K562 (cell line): ENCODE data around the gene TBC1D2. TPM values are rescaled to one million over a fixed set of nuclear protein-coding genes. Genes with fewer than 3 reads are reported as not detected.

Experiments used
- ATAC-seq: fragments of 200-7000 bp; cut with Tn5 transposase; 3 replicates; pipeline ENCODE4 v1.9.1; 2020; ENCODE audit warnings: moderate library complexity
- BruUV-seq: library from RNA; stranded (reverse); fragments of 400-500 nt; replicated peaks from 2 replicates; lab custom pipeline; 2021; lab: Mats Ljungman, UMichigan
- CTCF ChIA-PET: fragments of 300-600 bp; formaldehyde crosslinking; extraction: SDS; loops from one replicate; lab custom pipeline; 2021; ENCODE audit warnings: low intra/inter-chr PET ratio; lab: Yijun Ruan, JAX
- POLR2A ChIA-PET: fragments of 300-600, 350-650 bp; sonication (Branson Sonifier 250); formaldehyde crosslinking; extraction: SDS; loops from one replicate; lab custom pipeline; 2021; ENCODE audit warnings: antibody characterized with exemption, inconsistent platforms; lab: Yijun Ruan, JAX
- DNase-seq, 4 experiments: peaks; one replicate each; pipeline versions ENCODE4 v3.0.0 to v3.0.0-alpha.2; 2011 to 2018; ENCODE audit warnings: low spot score in 3 of 4, mixed read lengths in 3 of 4; ENCODE audit errors: extremely low read depth in 1 of 4
- FAIRE-seq: peaks from 2 replicates; lab custom pipeline; 2011; peaks lifted over from hg19 to GRCh38; lab: Jason Lieb, UNC
- H2AFZ ChIP-seq: 2 replicates; pipeline ENCODE4 v1.6.0; 2011; ENCODE audit warnings: low read depth, low read length, control low read depth, inconsistent platforms
- H3K27ac ChIP-seq: fragments of 200-600 bp; 3 replicates; pipeline ENCODE4 v1.8.0; 2011; ENCODE audit warnings: low read depth, mild to moderate bottlenecking, control low read depth, inconsistent platforms, low read length, moderate library complexity, mixed read lengths; ENCODE audit errors: extremely low read depth
- H3K27me3 ChIP-seq, 2 experiments: fragments of 300-600 bp in 1 of 2; 2 replicates in 1 of 2; 3 replicates in 1 of 2; pipeline versions ENCODE4 v1.6.0 to v1.8.0; 2011; ENCODE audit warnings: inconsistent platforms in 2 of 2, low read length in 2 of 2, mild to moderate bottlenecking in 1 of 2, mixed read lengths in 1 of 2, moderate library complexity in 1 of 2; ENCODE audit not compliant: control insufficient read depth in 2 of 2, insufficient read depth in 2 of 2
- H3K36me3 ChIP-seq: fragments of 300-600 bp; 3 replicates; pipeline ENCODE4 v1.8.0; 2011; ENCODE audit warnings: mild to moderate bottlenecking, low read length, inconsistent platforms; ENCODE audit not compliant: control insufficient read depth, insufficient read depth
- H3K4me1 ChIP-seq, 2 experiments: fragments of 200-600 bp in 1 of 2; replicated peaks in 1 of 2; 2 replicates in 1 of 2; 3 replicates in 1 of 2; pipeline versions ENCODE4 v1.5.1 to v1.8.0; 2011; ENCODE audit warnings: inconsistent platforms in 2 of 2, low read length in 2 of 2, mild to moderate bottlenecking in 1 of 2, mixed read lengths in 1 of 2, moderate library complexity in 1 of 2; ENCODE audit not compliant: control insufficient read depth in 2 of 2, insufficient read depth in 2 of 2
- H3K4me2 ChIP-seq: 2 replicates; pipeline ENCODE4 v1.6.1; 2011; ENCODE audit warnings: low read length, control low read depth, inconsistent platforms, mixed read lengths; ENCODE audit not compliant: insufficient read depth
- H3K4me3 ChIP-seq: fragments of 200-600 bp; sonication (generic), shearing (Covaris generic); 2 replicates; pipeline ENCODE4 v1.5.1; 2016; ENCODE audit warnings: control low read depth, inconsistent platforms
- H3K79me2 ChIP-seq: fragments of 200-600 bp; 3 replicates; pipeline ENCODE4 v1.8.0; 2011; ENCODE audit warnings: low read length, inconsistent platforms; ENCODE audit not compliant: control insufficient read depth, insufficient read depth
- H3K9ac ChIP-seq, 2 experiments: 2 replicates each; pipeline versions ENCODE4 v1.6.0 to v1.6.1; 2011; ENCODE audit warnings: low read depth in 2 of 2, low read length in 2 of 2, control low read depth in 1 of 2, inconsistent platforms in 1 of 2, mild to moderate bottlenecking in 1 of 2, mixed read lengths in 1 of 2; ENCODE audit not compliant: insufficient read depth in 1 of 2
- H3K9me1 ChIP-seq: one replicate; pipeline ENCODE4 v1.6.0; 2011; ENCODE audit warnings: inconsistent platforms, mild to moderate bottlenecking, low read length, moderate library complexity; ENCODE audit not compliant: control insufficient read depth, insufficient read depth
- H3K9me3 ChIP-seq: replicated peaks from 2 replicates; pipeline ENCODE4 v1.5.1; 2011; ENCODE audit warnings: low read depth, low read length, inconsistent platforms; ENCODE audit not compliant: control insufficient read depth, insufficient read depth
- H4K20me1 ChIP-seq: replicated peaks from 2 replicates; pipeline ENCODE4 v1.6.1; 2011; ENCODE audit warnings: low read length, inconsistent platforms, mixed read lengths; ENCODE audit not compliant: control insufficient read depth, insufficient read depth
- HNRNPL ChIP-seq: fragments of 200-400 bp; formaldehyde crosslinking; IDR thresholded peaks from 2 replicates; pipeline ENCODE4 v1.6.1; 2017; ENCODE audit warnings: low read depth, mild to moderate bottlenecking, low read length
- KDM4B ChIP-seq, 2 experiments: fragments of 450-650 bp in 1 of 2; sonication (generic) in 1 of 2; IDR thresholded peaks; 2 replicates each; pipeline ENCODE4 v1.6.1; 2016 to 2017; ENCODE audit warnings: borderline replicate concordance in 2 of 2, antibody characterized with exemption in 1 of 2, low read depth in 1 of 2, mild to moderate bottlenecking in 1 of 2
- NCOR1 ChIP-seq: fragments of 450-650 bp; IDR thresholded peaks from 2 replicates; pipeline ENCODE4 v1.6.1; 2016; ENCODE audit warnings: mild to moderate bottlenecking, moderate library complexity
- PHB ChIP-seq: fragments of 250-450 bp; sonication (Bioruptor Pico); IDR thresholded peaks from 2 replicates; pipeline ENCODE4 v1.5.0; 2021
- ZNF165 ChIP-seq: fragments of 250-450 bp; sonication (Bioruptor Pico); IDR thresholded peaks from 2 replicates; pipeline ENCODE4 v1.4.0; 2020; ENCODE audit warnings: borderline replicate concordance
- WGBS: fragments of 100-300 bp; shearing (Covaris generic); methylation state at CpG from one replicate; pipeline ENCODE4 v1.1.6; 2016; ENCODE audit warnings: low coverage, mixed read lengths; ENCODE audit not compliant: insufficient coverage; ENCODE audit errors: missing lambda C conversion rate; 5-methylcytosine and 5-hydroxymethylcytosine counted together
- in situ Hi-C: fragments of 300-500 bp; cut with MboI; formaldehyde crosslinking; loops from 4 replicates; pipeline ENCODE4 v1.15.0; 2018; ENCODE audit warnings: inconsistent platforms, mixed read lengths
- intact Hi-C: fragments of 100-400 bp; cut with micrococcal nuclease; formaldehyde crosslinking; loops from 2 replicates; pipeline ENCODE4 v1.14.2; 2022
- polyA plus RNA-seq, 8 experiments: library from polyadenylated mRNA; depleted of rRNA in 4 of 8; stranded (reverse) in 5 of 8; unstranded in 3 of 8; fragments of >200 nt; fragmentation: Nextera tagmentation in 2 of 8; fragmentation: Illumina TruSeq in 1 of 8; extraction: Ambion mirVana in 2 of 8; extraction: Trizol in 1 of 8; gene quantifications; 2 replicates each; pipeline versions ENCODE4 v1.2.1 to v1.2.3, GENCODE V29; 2011 to 2014; ENCODE audit warnings: inconsistent platforms in 1 of 8, missing spikeins in 1 of 8
- total RNA-seq, 7 experiments: library from RNA; depleted of rRNA in 6 of 7; stranded (reverse); fragments of >200 nt in 6 of 7; fragmentation: Illumina TruSeq in 2 of 7; extraction: Trizol in 2 of 7; gene quantifications; 2 replicates each; pipeline versions ENCODE4 v1.2.1 to v1.2.3, GENCODE V29; 2011 to 2021; ENCODE audit warnings: low replicate concordance in 1 of 7
- TF ChIP-seq, protein P1 (sequence below): IDR thresholded peaks from 3 replicates; pipeline ENCODE4 v1.6.1; 2011; ENCODE audit warnings: borderline replicate concordance, mild to moderate bottlenecking; ENCODE audit not compliant: insufficient read length, insufficient read depth

TBC1D2 gene
- total and polyA plus RNA-seq, 9 of the 15 experiments (the other 6 are each of a cell fraction or from before 2014, with no cell fraction given), result 0.10 to 7.0 (median 2.5) TPM

DNA sequence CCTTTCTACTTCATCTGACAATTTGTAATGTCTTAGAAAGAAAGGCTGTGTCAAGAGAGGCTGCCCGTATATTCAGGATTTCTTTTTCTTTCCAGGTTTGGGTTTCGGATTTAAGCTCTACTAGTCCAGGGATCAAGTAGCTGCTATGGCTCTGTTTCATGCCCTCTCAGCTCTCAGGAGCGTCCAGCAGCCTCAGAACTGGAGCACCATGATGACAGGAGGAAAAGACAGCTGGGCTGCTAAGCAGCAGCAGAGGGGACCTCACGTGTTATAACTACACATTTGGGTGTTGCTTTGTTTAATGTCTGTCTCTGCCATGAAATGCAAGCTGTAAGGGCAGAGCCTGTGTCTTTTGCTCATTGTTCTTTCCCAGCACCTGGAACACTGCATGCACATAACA is 28.5 kb downstream of the TBC1D2 start:
- Histone ChIP-seq H3K4me2 (no peak overlapping the region), H2AFZ (no peak overlapping the region), H3K4me3 (no peak overlapping the region), H3K9me3 (no peaks in the 10 kb centered on the region), H4K20me1 (no peaks in the 10 kb centered on the region), H3K4me1 (peaks cover 13 to 29% of the 10 kb centered on the region in 2 experiments; a peak in 3 of 5 replicates), H3K9me1 (no peaks in the 10 kb centered on the region), H3K79me2 (no peaks in the 10 kb centered on the region), H3K9ac (no peak overlapping the region), H3K27ac (no peak overlapping the region), H3K36me3 (peaks cover 34% of the 10 kb centered on the region; the same call in 1 of the 3 replicates), H3K27me3 (no peaks in the 10 kb centered on the region)
- BruUV-seq, result no TSS peak
- in situ Hi-C loops, result no loop called here
- FAIRE-seq (no peak), DNase-seq (no peak), ATAC-seq (no peak)
- WGBS, result 78% methylated on average over 4 of the region's 4 CpGs
- TF ChIP-seq PHB (CRISPR knock-in tag) (no peak), HNRNPL (no peak), NCOR1 (no peak), ZNF165 (CRISPR knock-in tag) (no peak), KDM4B (IDR thresholded peaks at IDR 0.05; ENCODE audit: borderline replicate concordance in 2 of 2, low read depth in 1 of 2) (no peak)
- TF ChIP-seq, protein P1, sequence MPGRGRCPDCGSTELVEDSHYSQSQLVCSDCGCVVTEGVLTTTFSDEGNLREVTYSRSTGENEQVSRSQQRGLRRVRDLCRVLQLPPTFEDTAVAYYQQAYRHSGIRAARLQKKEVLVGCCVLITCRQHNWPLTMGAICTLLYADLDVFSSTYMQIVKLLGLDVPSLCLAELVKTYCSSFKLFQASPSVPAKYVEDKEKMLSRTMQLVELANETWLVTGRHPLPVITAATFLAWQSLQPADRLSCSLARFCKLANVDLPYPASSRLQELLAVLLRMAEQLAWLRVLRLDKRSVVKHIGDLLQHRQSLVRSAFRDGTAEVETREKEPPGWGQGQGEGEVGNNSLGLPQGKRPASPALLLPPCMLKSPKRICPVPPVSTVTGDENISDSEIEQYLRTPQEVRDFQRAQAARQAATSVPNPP, result no peak
- ChIA-PET CTCF (no interaction called here), POLR2A (no interaction called here)
- intact Hi-C loops, result no loop called here
